Measurements from ENCODE around the gene HES3. TPM values are rescaled to one million over a fixed set of nuclear protein-coding genes. Genes with fewer than 3 reads are reported as not detected.

HES3 gene
- polyA plus RNA-seq, 4 donors = not detected

DNA sequence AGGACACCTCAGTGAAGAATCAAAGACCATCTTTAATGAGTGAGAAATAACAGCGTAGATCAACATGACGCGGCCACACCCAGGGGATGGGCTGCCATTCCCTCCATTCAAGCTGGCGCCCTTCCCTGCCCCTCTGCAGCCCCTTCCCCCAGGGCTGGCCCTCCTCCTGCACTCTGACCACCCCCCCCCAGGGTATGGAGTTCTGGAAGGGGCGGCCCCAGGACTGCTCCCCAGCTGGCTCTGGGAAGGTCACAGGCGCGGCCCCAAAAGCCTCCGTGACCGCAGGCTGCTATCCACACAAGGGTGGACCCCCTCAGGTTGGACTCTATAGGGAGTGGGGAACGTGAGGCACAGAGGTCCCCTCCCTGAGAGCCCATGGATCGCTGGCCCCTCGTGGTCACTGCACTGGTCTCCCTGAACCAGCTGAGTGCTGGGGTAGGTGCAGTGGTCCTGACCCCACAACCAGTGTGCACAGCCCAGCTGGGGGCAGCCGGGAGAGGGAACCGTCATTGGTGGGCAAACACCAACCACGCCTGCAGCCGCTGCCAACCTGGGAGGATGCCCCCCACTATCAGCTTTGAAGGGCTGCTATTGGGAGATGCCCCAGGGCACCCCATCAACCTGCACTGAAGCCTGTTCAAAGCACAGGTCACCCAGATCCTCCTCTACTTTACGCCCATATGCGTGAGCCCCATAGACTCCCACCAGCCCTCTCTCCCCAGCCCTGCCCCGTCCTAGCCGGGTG lies 33.0 kb downstream of the HES3 start:
- DNase-seq (ENCODE audit: low read depth in 4 of 4, low spot score in 2 of 4) = no peak

DNA sequence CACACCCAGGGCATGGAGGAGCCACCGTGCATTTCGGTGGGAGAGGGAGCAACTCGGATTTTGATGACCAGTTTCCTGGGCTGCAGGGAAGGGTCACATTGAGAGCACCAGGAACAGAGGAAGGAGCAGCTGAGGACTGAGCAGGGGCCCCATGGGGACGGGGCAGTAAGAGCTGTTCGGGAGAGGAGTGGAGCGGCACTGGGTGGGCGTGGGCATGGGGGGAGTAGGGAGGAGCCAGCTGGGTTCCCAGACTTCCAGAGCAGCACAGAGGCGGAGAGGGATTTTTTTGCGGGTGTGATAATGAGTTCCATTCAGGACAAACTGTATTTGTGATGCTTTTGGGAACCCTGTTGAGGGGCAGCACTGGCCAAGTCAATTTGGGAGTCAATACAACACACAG lies 34.3 kb downstream of the HES3 start:
- DNase-seq (ENCODE audit: low read depth in 4 of 4, low spot score in 2 of 4) = no peak

DNA sequence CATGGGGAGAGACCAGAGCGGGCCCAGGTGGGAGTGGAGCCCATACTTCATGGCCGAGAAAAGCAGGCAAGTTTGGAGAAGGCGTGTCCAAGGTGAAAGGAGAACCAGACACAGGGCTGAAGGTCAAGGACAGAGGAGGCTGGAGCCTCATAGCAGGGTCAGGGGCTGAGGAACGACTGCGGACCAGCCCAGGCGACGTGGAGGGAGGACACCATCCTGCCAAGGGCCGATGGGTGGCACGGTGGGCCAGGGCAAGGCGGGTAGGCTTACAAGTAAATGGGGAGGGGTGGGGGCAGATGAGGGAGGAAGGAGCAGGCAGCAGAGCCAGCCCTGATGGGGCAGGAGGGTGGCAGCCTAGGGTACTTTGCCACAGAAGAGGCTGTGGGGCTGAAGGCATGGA lies 35.1 kb downstream of the HES3 start:
- DNase-seq (ENCODE audit: low read depth in 4 of 4, low spot score in 2 of 4) = no peak

DNA sequence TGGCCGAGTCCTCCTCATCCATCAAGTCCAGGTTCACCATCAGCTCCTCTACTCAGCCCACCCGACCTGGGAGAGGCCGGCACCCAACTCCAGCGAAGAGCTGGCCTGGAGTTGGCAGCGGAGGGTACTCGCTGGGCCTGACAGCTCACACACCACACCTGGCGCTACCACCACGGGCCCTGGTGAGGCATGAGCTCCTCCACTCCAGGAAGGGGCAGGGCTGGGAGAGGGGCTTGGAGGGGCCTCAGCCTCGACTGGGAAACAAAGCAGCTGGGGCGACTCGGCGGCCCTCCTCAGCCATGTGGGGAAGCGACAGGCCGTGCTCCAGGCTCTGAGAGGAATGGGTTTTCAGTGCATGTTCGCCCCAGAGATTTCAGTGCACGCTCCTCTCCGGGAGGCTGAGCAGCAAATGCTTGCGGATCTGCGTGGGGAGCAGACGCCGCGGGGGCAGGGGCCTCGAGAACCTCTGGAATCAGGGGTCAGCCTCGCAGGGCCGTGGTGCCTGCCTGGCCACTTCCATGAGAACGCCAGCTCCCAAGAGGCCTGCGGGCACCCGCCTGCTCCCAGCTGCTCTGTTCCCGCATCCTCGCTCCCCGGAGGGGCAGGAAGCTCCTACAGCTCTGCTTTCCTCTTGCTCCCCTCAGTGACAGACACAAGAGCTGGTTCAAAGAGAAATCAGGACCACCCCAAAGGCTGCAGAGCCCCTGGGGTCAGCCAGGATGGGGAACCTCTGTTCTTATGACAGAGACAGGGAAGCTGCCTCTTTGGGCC lies 35.8 kb downstream of the HES3 start:
- no peak for DNase-seq (ENCODE audit: low read depth in 4 of 4, low spot score in 2 of 4)

DNA sequence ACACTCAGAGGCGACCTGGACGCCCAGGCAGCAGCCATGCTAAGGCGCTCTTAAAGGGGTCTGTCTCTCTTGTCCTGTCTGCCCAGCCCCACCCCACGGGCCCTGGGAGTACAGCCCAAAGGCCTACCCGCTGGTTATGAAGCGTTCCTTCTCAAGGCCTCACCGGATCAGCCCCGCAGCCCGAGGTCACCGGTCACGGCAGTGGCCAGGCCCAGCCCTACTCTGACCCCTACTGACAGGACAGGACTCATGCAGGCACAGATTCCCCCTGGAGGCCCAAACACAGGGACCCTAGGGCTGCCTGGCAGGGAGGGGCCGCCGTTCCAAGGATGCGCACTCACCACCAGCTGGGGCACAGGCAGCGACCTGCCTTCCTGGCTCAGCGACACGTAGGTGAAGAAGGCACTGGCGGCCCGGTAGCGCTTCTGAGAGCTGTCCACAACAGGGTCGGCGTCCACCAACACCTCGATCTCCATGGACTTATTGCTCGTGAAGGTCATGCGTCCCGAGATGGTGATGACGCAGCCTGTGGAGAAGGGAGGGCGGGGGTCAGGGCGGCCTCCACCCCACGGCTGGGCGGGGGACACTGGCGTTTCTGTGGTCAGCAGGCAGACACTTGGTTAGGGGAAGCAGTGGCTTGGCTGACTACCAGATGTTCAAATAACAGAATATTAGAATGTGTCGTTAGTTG lies 36.9 kb downstream of the HES3 start:
- DNase-seq (ENCODE audit: low read depth in 4 of 4, low spot score in 2 of 4) = no peak

DNA sequence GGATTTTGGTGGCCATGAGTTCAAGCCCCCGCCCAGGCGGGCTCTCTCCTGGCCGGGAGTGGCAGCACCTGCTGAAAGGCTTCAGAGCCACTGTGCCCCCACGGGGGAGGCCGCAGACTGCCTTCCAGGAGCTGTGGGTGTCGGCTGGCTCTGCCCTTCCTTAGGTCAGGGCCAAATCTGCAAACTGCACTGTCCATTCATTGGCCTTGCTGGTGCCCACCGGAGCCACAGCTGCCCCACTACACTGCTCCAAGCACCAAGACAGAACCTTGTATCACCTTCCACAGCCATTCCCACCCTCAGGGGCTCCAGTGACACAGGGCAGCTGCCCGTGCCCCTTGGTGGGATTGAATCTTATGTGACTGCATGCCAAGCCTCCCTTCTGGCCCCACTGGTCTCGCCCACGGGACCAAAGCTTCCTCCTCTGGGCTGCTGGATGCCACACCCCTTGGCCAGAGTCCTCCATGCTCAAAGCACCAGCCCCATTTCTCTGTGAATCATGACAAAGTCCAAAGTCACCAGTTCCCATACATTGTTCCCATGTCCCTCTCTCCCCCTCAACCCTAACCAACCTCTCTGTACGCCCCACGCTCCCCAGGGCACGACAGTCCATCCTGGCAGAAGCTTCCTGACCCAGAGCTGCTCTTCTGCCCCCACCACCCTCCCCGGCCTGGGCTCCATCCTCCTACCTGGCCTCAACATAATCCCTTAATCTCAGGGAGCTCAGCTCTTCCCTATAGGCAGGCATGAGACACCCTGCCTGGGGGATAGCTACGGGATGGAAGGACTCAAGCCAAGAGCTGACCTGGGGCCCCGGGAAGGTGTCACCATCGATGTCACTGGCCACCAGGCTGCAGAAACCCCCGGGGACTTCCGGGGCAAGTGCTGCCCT lies 37.8 kb downstream of the HES3 start:
- DNase-seq (ENCODE audit: low read depth in 4 of 4, low spot score in 2 of 4) = no peak

DNA sequence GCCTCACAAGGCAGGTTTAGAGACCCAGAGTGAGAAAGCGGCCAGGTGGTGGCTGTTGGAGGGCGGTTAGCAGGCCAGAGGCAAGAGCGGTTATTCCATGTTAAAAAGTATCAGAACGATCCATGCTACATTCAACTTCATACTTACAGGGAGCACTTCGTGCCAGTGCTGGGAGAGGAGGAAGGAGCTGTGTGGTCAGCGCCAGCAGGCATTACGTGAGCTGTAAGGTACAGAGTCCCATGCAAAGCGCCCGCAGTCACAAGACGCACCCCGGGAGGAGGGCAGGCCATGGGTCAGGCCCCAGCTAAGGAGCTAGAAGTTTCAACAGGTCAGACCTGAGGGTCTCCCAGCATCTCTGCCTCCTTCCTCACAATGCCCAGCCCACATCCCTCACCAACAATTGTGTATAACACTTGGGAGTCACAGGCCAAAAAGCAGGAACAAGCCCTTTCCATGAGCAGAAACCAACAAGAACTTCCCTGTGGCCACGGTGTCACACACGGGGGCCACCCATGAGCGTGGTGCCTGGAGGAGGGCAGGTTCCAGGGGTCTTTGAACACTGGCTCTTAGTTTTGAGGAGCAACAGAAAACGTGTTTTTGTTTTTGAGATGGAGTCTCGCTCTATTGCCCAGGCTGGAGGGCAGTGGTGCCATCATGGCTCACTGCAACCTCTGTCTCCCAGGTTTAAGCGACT lies 38.7 kb downstream of the HES3 start:
- no peak for DNase-seq (ENCODE audit: low read depth in 4 of 4, low spot score in 2 of 4)

DNA sequence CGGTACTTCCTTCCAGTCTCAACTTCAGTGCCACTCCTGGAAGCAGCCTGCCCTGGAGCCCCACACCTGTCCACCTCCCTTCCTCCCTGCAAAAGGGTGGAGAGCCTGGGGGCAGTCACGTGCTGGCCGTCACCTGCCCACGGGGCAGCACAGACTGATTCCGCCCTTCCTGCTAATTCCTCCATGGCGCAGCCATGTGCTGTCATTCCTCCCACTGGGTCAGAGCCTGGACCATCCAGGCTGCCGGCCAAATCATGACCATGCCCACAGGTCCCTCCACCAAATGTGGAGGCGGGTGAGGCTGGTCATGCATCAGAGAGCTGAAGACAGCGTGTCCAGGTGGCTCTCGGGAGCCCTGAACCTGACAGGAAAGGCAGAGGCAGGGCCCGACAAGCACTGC lies 41.4 kb downstream of the HES3 start:
- DNase-seq (ENCODE audit: low read depth in 4 of 4, low spot score in 2 of 4) = no peak

DNA sequence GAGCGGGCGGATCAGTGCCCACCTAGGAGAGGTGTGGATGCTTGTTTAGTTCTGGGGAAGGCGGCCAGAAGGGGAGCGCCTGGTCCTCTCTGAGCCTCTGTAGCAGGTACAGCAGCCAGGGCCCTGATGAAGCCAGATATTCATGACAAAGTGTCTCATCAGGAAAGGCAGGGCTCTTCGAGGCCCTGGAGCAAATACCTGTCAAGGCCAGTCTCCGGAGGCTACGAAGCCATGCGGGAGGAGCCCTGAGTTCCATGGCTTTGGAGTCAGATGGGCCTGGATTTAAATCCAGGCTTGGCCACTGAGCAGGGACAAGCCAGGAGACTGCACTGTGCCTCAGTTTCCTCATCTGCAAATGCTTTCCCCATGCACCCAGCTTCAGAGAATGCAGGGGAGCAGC lies 42.3 kb downstream of the HES3 start:
- no peak for DNase-seq (ENCODE audit: low read depth in 4 of 4, low spot score in 2 of 4)

DNA sequence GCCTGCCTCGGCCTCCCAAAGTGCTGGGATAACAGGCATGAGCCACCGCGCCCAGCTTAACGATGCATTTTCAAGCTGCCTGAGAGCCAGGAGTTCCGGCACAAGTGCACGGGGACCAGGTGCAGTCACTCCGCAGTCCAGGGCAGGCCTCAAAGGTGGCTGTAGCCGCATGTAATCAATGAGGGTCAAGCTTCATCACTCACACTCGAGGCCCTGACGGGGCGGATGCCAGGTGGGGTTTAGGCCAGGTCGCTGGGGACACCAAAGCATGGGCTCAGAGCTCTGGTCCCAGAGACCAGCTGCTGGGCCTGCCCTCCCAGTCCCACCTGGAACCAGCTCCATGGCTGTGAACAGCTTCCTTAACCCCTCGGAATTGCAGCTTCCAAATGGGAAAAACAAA lies 43.0 kb downstream of the HES3 start:
- DNase-seq (ENCODE audit: low read depth in 4 of 4, low spot score in 2 of 4) = no peak

DNA sequence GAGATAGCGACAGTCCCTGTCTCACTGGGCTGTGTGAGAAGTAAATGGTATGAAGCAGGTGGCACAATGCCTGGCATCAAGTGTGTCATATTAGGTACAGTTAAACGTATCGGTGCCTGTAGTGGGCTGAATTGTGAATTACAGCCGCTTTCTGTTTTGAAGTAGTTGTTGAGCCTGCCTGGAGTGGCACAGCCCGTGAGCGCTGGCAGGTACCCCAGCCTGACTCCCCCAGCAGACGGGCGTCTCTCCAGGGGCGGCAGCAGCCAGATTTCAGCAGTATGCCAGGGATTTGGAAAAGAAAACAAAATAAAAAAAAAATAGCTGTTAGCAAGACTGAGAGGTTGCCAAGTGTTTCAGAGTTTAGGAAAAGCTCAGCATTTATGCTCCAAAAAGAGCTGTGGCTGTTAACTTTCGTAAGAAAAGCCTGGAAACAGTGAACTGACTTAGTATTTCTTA lies 43.5 kb downstream of the HES3 start:
- no peak for DNase-seq (ENCODE audit: low read depth in 4 of 4, low spot score in 2 of 4)

DNA sequence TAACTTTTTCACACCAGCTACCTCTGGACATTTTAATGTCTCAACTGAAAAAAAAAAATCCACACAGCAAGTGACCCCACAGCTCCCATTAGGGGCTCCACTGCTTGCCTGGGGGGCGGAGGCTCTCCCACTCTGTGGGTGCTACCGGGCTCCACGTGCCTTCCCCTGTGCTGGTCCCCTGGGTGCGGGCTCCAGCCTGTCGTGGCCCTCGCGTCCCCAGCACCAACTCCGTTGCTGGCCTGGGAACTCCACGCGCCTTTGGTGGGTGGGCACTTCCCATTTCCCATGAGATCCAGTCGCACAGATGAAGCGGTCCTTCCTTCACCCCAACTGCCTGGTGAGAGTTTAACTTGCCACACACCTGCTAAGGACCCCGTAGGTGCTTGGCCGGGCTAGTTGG lies 44.0 kb downstream of the HES3 start:
- no peak for DNase-seq (ENCODE audit: low read depth in 4 of 4, low spot score in 2 of 4)

DNA sequence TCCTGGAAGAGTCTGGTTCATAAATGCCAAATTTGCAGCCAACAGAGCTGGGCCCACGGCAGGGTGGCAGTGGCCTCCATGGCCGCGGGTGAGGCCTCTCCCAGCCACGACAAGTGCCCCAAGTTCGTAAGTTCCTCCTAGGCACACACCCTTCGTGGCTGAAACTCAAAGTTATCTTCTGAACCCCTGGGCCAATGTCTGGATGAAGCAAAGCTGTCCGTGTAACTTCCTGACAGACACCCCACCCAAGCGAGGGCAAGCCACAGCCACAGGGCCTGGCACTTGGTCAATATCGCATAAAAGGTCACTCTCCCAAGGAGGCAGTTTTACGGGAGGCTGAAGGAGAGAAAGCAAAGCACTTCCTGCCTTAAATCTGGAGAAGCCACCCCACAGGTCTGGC lies 44.7 kb downstream of the HES3 start:
- DNase-seq (ENCODE audit: low read depth in 4 of 4, low spot score in 2 of 4) = no peak

DNA sequence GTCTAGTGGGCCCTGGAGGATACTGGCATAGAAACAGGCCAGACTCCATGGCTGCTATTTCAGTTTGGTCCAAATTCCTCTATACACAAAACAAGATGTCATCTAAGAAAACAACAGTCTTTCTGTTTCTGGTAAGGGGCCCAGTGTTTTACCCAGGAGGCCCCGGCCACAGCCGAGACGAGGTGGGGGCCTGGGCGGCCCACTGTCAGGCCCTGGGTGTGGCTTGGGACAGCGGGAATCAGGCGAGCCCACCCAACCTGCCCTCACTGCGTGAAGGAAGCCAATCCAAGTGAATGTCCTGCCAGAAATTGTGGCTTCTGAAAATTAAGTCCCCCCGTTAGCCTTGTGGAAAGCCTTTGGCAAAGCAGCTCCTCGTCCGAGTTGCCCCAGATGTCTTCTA lies 48.1 kb downstream of the HES3 start:
- no peak for DNase-seq (ENCODE audit: low read depth in 4 of 4, low spot score in 2 of 4)

DNA sequence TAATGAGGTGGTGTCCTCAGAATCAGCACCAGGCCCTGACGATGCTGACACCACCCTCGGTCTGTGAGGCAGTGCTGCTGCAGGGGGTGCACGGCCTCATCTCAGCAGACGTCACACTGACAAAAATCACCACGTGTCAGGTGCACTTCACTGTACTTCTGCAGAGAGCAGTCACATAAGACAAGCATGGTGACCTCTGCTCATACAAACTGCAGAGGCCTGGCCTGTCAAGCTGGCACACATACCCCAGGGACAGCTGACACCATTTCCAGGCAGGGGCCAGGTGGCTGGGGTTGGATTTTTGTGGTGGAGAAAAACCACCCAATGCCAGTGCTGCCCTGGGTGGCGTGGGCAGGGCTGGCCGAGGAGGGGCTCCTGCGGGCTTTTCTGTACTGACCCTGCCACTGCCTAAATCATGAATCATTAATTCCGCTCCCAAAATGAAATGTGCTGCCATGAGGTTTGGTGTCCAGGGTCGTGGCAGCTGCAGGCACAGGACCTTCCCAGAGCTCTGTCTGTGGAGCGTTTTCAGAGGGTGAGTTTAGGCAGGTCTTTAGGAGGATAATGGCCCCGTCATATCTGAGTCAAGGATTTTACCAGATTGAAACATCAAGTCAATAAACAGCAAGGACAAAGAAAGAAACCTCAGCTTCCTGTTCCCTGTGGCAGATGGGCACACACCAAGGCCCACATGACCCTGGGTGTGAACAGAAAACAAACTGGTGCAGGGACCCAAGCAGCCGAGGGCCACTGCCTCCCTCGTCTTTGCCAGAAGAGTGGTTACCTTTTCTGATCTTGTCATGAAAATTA lies 50.3 kb downstream of the HES3 start:
- DNase-seq (ENCODE audit: low read depth in 4 of 4, low spot score in 2 of 4) = no peak

DNA sequence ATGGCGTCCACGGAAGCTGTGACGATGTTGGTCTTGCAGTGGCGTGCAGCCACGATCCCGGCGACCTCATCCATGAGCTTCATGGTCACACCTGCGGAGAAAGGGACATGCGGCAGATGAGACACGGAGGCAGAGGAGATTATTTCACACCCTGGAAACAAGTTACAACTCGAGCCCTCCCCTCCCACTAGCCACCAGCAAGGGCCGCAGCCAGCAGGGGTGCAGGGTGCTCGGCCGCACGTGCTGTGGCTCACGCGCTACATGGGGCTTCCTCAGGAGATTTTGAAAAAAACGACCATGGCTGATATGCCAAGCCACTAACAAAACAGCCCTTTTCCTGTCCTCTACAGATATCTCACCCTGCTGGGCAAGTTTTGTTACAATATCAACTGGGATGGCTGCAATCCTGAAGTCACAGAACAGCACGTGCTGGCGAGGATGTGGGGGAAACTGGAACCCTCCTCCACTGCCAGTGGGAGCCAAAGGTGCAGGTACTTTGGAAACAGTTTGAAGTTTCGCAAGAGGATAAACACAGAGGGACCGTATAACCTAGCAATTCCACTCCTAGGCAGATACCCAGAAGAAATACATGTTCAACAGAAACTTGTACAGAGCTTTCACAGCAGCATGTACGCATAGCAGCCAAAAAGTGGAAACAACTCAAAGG lies 51.0 kb downstream of the HES3 start:
- DNase-seq (ENCODE audit: low read depth in 4 of 4, low spot score in 2 of 4) = no peak

Data from left renal cortex interstitium (tissue), 4 donors.